Inflammatory macrophage treated with lipopolysaccharide for 1 hour (primary cell): ENCODE results near the gene C12orf42.

Experiments
- DNase-seq, 2 donors: peaks; one replicate each; pipeline ENCODE4 v3.0.0-alpha.2; 2020 to 2022

Gene C12orf42

DNA sequence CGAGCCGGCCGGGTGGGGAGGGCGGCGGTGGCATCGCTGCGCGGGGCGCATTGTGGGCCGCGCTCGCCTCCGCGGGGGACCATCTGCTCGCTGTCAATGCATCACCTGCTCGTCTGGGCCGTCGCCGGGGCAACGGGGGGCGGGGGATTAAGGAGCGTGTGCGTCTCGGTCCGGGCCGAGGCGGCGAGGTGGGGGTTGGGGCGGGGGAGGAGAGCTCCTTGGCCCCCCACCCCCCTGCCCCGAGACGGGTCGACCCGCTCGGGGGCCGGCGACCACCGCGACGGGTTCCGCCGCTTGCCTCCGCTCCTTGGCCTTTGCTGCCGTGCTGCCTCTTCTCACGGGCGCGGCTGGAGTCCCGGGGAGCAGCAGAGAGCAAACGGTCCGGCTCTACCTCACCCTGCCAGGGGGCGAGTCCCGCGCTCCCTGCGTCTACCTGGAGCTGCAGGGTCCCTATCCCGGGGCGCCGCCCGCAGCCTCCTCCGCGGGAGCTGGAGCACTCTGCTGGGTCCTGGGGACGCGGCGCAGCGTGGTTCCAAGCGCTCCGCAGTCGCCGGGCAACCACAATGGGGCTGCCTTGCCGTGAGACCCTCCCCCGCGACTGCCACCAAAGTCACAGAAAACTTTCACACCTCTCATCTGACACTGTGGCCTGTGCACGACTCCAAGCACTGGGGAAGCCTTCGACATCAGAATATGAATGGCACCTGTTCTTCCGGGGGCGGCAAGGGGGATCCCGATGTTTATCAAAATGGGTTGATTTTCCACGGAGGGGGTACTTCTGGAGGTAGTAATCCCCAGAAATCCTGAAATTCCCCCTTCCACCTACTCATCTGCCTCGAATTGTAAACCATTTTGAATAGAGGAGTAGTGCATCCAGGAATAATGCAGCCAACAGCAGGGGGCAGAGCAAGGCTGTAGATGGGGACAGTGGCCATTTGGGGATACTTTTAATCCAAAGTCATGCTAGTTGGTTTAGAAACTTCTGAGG, at the start of gene C12orf42:
C12orf42 (minus strand) TSS at position 500 of the 988 bp plus-strand sequence. CDS start 17,542 bp downstream, outside the sequence.
- no peak for DNase-seq

DNA sequence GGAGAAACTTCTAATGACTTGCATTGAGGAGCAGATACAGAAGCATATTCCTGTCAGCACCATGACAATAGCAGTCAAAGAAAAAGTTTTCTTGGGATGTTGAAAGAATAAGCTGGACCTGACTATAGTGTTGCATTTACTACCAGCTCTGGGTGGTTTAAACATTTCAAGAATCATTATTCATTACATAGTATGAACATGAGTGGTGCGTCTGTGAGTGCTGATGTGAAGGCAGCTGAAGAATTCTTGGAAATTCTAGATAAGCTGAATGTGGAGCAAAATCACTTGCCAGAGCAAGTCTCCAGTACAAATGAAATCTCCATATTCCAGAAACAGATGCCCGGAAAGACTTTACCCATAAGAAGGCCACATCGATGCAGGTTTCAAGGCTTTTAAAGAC, 46.3 kb upstream of the C12orf42 start:
- no peak for DNase-seq

DNA sequence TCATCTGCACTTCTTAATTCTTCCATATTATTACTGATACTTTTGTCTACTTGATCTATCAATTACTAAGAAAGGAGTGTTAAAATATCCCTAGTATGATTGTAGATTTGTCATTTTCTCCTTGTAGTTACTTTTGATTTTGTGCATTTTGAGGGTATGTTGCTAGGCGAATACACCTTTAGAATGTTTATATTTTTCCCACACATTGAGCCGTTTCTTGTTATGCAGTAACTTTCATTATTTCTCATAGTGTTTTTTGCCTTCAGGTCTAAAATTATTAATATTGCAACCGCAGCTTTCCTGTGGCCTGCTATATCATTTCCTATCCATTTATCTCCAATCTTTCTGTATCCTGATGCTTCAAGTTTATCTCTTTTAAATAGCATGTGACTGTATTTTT, 44.6 kb upstream of the C12orf42 start:
- no peak for DNase-seq

DNA sequence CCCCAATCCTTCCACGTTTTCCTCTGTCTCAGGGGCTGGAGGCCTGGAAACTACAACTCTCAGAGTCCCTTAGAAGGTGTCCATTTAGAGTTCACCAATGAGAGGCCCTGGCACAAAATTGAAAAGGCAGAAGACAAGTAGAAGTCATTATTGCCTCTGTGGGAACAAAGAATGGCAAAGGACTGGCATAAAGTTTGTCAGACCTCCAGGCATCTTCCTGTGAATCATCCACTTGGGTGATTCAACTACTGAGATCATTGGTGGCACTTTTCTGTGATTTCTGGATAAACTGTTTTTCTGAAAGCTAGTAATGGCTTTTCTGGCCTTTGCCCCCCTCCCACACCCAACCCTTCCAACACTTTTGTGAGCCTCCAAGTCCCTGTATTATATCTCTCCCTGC, 42.6 kb upstream of the C12orf42 start:
- no peak for DNase-seq

GRCh38 chr12:103530307-103531066, 34.7 kb upstream of the C12orf42 start:
- no peak for DNase-seq

- no peak for DNase-seq
Measured at GRCh38 chr12:103529306-103529705, 33.5 kb upstream of the C12orf42 start.

- no peak for DNase-seq
Measured at GRCh38 chr12:103524238-103524875, 28.6 kb upstream of the C12orf42 start.

DNA sequence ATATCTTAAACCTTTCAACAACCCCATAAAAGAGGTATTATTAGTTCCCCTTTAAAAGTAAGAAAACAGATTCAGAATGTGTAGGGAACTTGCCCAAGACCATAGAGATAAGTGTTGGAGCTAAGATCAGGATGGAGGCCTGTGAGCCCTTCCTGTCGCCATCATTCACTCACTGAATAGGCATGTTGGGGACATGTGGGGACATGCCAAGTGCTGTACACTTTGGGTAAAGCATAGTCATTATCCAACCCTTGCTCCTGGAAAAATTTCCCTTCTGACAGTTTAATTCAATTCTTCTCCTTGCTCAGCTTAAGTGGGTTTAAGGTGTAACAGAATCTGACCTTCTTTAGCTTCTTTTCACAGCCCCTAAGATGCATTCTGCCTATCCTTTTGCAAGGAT, 28.0 kb upstream of the C12orf42 start:
- DNase-seq, result no peak

DNA sequence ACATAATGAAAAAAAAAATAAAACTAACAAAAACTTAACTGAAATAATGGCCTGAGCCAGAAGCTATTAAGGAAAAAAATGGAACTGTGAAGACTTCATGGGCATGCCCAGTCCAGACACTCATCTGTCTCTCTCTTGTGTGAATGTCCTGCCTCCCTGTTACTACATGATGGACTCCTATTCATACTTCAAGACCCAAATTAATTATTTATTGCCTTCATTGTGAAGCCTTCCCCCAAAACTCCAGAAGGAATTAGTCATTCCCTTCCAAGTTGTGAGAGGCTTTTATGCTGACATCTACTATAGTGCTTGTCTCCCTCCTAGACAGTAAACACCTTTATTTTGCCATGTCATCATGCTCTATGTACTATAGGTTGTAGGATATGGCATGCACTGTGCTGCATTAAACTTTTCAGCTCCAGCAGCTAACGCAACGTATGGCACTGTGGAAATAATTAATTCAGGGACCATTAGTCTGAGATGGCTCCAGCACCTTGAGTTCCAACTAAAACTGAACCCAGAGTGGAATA, 25.0 kb upstream of the C12orf42 start:
- no peak for DNase-seq

- no peak for DNase-seq
Measured at GRCh38 chr12:103519632-103520031, 23.9 kb upstream of the C12orf42 start.

DNA sequence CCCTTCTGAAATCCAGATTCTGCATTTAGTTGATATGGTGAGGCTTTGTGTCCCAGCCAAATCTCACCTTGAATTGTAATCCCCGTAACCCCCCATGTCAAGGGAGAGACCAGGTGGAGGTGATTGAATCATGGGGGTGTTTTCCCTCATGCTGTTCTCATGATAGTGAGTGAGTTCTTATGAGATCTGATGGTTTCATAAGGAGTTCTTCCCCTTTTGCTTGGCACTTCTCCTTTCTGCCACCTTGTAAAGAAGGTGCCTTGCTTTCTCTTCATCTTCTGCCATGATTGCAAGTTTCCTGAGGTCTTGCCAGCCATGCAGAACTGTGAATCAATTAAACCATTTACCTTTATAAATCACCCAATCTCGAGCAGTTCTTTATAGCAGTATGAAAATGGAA, 23.1 kb upstream of the C12orf42 start:
- no peak for DNase-seq

- no peak for DNase-seq
Measured at GRCh38 chr12:103517161-103517560, 21.4 kb upstream of the C12orf42 start.

DNA sequence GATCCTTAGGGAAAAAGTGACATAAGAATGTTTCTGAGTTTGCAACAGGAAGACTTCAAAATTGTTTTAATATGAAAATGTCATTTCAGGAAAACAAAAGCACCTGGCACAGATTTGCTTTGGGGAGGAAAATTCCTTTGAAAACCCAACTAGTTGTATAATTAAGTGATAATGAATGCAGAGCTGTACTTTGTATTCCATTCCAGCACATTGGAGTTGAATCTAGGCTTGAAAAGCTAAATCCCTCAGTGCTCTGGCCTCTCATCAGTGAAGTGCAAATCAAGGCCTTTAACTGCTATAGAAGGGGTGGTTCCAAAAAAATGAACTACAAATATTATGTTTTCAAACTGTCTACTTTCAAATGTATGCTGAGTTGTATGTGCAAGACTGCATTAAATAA, 19.6 kb upstream of the C12orf42 start:
- DNase-seq, result no peak

- DNase-seq, result no peak
Measured at GRCh38 chr12:103513875-103514274, 18.1 kb upstream of the C12orf42 start.

GRCh38 chr12:103505371-103506236, 9.8 kb upstream of the C12orf42 start:
- DNase-seq, result no peak

GRCh38 chr12:103504606-103505005, 8.8 kb upstream of the C12orf42 start:
- DNase-seq, result no peak

GRCh38 chr12:103503546-103504480, 8.0 kb upstream of the C12orf42 start:
- peak in 1 of 2 donors; percentile 5 for DNase-seq

DNA sequence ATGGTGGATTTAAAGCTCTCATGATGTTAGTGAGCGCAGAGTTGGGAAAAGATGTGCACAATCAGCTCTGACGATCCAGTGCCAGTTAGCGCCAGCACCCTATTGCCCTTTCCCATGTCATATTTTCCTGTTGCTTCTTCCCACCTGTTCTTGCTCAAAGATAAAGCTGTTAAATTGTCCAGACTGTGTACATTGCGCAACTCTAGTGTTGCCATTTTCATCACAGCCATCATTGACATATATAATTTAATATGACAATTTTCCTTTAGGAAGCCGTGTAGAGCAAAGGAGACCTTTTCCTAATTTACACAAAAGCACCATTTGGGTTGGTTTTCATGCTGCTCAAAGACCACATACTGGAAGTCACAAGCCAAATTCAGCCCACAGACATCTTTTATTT, 5.7 kb upstream of the C12orf42 start:
- no peak for DNase-seq

- no peak for DNase-seq
Measured at GRCh38 chr12:103499571-103499970, 3.8 kb upstream of the C12orf42 start.

GRCh38 chr12:103498990-103499389, 3.2 kb upstream of the C12orf42 start:
- no peak for DNase-seq
